GM23338 (cell line): ENCODE data around the gene GAS2L3.
A peak's percentile ranks its signal among the peaks of the same experiment; 100 is the strongest.

Experiments used
- CREB1 ChIP-seq: fragments of 250-450 bp; sonication (Bioruptor Pico); IDR thresholded peaks from 2 replicates; pipeline ENCODE4 v1.5.0; 2020; ENCODE audit warnings: low read depth, mild to moderate bottlenecking, moderate library complexity
- EZH2 ChIP-seq: fragments of 200-600 bp; sonication (generic); IDR thresholded peaks from one replicate; pipeline ENCODE4 v1.8.0; 2017; ENCODE audit warnings: antibody characterized with exemption, mild to moderate bottlenecking, low read depth; ENCODE audit not compliant: unreplicated experiment
- EZH2phosphoT487 ChIP-seq: fragments of 200-600 bp; sonication (generic); IDR thresholded peaks from one replicate; pipeline ENCODE4 v1.8.1; 2018; ENCODE audit warnings: antibody characterized with exemption; ENCODE audit not compliant: unreplicated experiment
- POLR2AphosphoS5 ChIP-seq: IDR thresholded peaks from 2 replicates; pipeline ENCODE4 v1.6.1; 2016; ENCODE audit warnings: antibody characterized with exemption, low read depth
- REST ChIP-seq: IDR thresholded peaks from one replicate; pipeline ENCODE4 v1.6.1; 2018; ENCODE audit warnings: antibody characterized with exemption; ENCODE audit not compliant: unreplicated experiment
- TF ChIP-seq, protein P1 (sequence below), 2 experiments: fragments of 200-600 bp in 1 of 2; sonication (generic) in 1 of 2; conservative IDR thresholded peaks; 2 replicates each; pipeline versions ENCODE4 v1.5.1 to v1.6.1; 2016 to 2017; ENCODE audit warnings: antibody characterized with exemption in 2 of 2, low read depth in 2 of 2, mild to moderate bottlenecking in 2 of 2, moderate library complexity in 1 of 2

- TF ChIP-seq, protein P1, sequence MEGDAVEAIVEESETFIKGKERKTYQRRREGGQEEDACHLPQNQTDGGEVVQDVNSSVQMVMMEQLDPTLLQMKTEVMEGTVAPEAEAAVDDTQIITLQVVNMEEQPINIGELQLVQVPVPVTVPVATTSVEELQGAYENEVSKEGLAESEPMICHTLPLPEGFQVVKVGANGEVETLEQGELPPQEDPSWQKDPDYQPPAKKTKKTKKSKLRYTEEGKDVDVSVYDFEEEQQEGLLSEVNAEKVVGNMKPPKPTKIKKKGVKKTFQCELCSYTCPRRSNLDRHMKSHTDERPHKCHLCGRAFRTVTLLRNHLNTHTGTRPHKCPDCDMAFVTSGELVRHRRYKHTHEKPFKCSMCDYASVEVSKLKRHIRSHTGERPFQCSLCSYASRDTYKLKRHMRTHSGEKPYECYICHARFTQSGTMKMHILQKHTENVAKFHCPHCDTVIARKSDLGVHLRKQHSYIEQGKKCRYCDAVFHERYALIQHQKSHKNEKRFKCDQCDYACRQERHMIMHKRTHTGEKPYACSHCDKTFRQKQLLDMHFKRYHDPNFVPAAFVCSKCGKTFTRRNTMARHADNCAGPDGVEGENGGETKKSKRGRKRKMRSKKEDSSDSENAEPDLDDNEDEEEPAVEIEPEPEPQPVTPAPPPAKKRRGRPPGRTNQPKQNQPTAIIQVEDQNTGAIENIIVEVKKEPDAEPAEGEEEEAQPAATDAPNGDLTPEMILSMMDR (conservative IDR thresholded peaks at IDR 0.05; ENCODE audit: low read depth in 2 of 2): no peak
- TF ChIP-seq REST: peak; percentile 24
- TF ChIP-seq POLR2AphosphoS5: no peak
- no peak for TF ChIP-seq EZH2phosphoT487
- TF ChIP-seq CREB1 (CRISPR knock-in tag): no peak
- no peak for TF ChIP-seq EZH2
Measured at GRCh38 chr12:100674036-100674888, 100.8 kb downstream of the GAS2L3 start.
